Ishikawa (cell line): ENCODE results near the gene GPNMB.

Experiments
- CEBPB ChIP-seq: IDR thresholded peaks from 2 replicates; pipeline ENCODE4 v1.6.1; 2012
- CREB1 ChIP-seq: IDR thresholded peaks from 2 replicates; pipeline ENCODE4 v1.6.1; 2012; ENCODE audit warnings: low read depth
- EGR1 ChIP-seq: IDR thresholded peaks from 2 replicates; pipeline ENCODE4 v1.6.1; 2012
- EP300 ChIP-seq: IDR thresholded peaks from 2 replicates; pipeline ENCODE4 v1.6.1; 2012; ENCODE audit warnings: borderline replicate concordance
- FOXM1 ChIP-seq: IDR thresholded peaks from 2 replicates; pipeline ENCODE4 v1.6.1; 2012; ENCODE audit warnings: low read depth, borderline replicate concordance
- NFIC ChIP-seq: IDR thresholded peaks from 2 replicates; pipeline ENCODE4 v1.6.1; 2012
- RAD21 ChIP-seq: IDR thresholded peaks from 2 replicates; pipeline ENCODE4 v1.6.1; 2012; ENCODE audit warnings: low read depth
- TAF1 ChIP-seq: IDR thresholded peaks from 2 replicates; pipeline ENCODE4 v1.6.1; 2012; ENCODE audit warnings: low read depth, mild to moderate bottlenecking
- TCF12 ChIP-seq: IDR thresholded peaks from 2 replicates; pipeline ENCODE4 v1.6.1; 2012; ENCODE audit warnings: low read depth
- TEAD4 ChIP-seq: IDR thresholded peaks from 2 replicates; pipeline ENCODE4 v1.6.1; 2012
- YY1 ChIP-seq: IDR thresholded peaks from 2 replicates; pipeline ENCODE4 v1.6.1; 2012; ENCODE audit warnings: low read depth
- ZBTB7A ChIP-seq: IDR thresholded peaks from 2 replicates; pipeline ENCODE4 v1.6.1; 2012; ENCODE audit warnings: low read depth
- TF ChIP-seq, protein P1 (sequence below): IDR thresholded peaks from 2 replicates; pipeline ENCODE4 v1.6.1; 2012; ENCODE audit warnings: low read depth, mild to moderate bottlenecking
- TF ChIP-seq, protein P2 (sequence below): IDR thresholded peaks from 2 replicates; pipeline ENCODE4 v1.6.1; 2012
- TF ChIP-seq, protein P3 (sequence below): IDR thresholded peaks from 2 replicates; pipeline ENCODE4 v1.6.1; 2012

GPNMB gene

DNA sequence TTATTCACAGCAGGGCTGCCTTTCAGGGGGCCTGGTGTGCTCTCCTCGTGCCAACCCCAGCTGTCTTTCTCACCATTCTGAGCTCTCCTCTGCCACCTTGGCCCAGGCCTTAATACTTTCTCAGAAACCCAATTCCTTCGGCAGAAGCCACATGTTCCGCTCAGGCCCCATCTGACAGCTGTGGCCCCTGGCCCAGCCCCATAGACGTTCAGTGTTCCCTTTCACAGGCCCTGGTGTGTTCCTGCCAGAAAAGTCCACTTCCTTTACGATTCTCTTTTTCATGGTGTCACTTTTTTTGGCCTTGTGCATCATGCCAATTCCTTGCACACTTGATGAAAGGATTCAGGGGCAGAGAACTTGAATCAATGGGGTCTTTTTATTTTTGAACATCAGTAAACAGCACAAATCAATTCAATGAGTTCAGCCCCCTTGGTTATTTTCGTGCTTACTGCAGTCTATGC, 15.9 kb upstream of the GPNMB start:
- TF ChIP-seq, protein P1, sequence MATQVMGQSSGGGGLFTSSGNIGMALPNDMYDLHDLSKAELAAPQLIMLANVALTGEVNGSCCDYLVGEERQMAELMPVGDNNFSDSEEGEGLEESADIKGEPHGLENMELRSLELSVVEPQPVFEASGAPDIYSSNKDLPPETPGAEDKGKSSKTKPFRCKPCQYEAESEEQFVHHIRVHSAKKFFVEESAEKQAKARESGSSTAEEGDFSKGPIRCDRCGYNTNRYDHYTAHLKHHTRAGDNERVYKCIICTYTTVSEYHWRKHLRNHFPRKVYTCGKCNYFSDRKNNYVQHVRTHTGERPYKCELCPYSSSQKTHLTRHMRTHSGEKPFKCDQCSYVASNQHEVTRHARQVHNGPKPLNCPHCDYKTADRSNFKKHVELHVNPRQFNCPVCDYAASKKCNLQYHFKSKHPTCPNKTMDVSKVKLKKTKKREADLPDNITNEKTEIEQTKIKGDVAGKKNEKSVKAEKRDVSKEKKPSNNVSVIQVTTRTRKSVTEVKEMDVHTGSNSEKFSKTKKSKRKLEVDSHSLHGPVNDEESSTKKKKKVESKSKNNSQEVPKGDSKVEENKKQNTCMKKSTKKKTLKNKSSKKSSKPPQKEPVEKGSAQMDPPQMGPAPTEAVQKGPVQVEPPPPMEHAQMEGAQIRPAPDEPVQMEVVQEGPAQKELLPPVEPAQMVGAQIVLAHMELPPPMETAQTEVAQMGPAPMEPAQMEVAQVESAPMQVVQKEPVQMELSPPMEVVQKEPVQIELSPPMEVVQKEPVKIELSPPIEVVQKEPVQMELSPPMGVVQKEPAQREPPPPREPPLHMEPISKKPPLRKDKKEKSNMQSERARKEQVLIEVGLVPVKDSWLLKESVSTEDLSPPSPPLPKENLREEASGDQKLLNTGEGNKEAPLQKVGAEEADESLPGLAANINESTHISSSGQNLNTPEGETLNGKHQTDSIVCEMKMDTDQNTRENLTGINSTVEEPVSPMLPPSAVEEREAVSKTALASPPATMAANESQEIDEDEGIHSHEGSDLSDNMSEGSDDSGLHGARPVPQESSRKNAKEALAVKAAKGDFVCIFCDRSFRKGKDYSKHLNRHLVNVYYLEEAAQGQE: no peak
- no peak for TF ChIP-seq RAD21
- no peak for TF ChIP-seq EP300
- no peak for TF ChIP-seq CEBPB
- TF ChIP-seq TCF12: no peak
- TF ChIP-seq TEAD4: no peak
- TF ChIP-seq, protein P2, sequence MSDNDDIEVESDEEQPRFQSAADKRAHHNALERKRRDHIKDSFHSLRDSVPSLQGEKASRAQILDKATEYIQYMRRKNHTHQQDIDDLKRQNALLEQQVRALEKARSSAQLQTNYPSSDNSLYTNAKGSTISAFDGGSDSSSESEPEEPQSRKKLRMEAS: no peak
- TF ChIP-seq EGR1: no peak
- TF ChIP-seq CREB1: no peak
- TF ChIP-seq, protein P3, sequence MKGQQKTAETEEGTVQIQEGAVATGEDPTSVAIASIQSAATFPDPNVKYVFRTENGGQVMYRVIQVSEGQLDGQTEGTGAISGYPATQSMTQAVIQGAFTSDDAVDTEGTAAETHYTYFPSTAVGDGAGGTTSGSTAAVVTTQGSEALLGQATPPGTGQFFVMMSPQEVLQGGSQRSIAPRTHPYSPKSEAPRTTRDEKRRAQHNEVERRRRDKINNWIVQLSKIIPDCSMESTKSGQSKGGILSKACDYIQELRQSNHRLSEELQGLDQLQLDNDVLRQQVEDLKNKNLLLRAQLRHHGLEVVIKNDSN: no peak
- no peak for TF ChIP-seq YY1
- TF ChIP-seq ZBTB7A: no peak
- TF ChIP-seq FOXM1: no peak
- no peak for TF ChIP-seq TAF1
- no peak for TF ChIP-seq NFIC

DNA sequence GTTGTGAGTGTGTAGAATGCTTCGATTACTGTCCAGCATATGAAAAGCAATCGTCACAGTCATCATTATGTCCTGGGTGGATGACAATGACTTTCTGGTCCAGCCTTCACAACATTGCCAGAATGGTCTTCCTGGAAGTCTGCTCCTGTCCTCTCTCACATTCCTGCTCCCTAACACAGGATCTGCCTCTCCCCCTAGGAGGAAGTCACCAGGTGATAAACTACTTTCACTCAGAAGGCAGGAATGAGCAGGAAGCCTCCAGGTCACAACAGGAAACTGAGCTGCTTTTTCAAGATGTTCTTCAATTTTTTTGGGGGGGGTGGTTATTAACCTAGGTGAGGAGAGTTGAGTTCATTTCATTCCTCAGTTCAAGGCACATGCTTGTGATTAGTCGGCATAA, 13.6 kb upstream of the GPNMB start:
- no peak for TF ChIP-seq EP300
- no peak for TF ChIP-seq CREB1
- TF ChIP-seq TCF12: no peak
- TF ChIP-seq EGR1: no peak
- no peak for TF ChIP-seq ZBTB7A
- TF ChIP-seq NFIC: no peak
- TF ChIP-seq, protein P1: no peak
- no peak for TF ChIP-seq RAD21
- TF ChIP-seq, protein P2: no peak
- no peak for TF ChIP-seq YY1
- no peak for TF ChIP-seq TEAD4
- TF ChIP-seq, protein P3: no peak
- TF ChIP-seq FOXM1: no peak
- no peak for TF ChIP-seq TAF1
- no peak for TF ChIP-seq CEBPB

DNA sequence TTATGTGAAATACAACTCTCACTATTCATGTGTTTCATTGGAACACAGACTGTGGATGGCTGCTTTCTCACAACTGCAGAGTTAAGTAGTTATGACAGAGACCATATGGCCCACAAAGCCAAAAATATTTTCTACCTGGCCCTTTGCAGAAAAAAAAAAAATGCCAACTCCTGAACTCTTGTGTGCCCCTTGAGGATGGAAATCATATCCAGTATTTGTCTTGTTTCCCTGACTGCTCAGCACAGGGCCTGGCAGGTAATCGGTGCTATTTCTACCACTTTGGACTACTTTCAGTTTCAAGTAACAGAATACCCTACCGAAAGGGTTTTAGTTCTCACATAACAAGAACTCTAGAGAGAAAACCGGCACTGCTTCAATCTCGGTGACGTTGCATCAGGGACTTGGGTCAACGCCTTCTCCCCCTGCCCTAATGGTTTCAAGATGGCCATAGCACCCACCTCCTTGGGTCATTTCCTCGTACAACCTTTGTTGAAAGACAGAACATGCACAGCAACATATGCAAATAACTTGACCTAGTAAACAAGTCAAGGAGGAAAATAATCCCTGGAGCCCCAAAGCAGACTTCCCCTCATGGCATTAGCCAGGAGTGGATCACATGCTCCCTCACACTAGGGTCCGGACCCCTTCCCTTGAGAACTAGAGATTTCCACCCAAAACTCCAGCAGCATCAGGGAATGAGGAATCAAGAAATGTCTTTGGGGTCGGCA, 11.8 kb upstream of the GPNMB start:
- TF ChIP-seq, protein P1: no peak
- TF ChIP-seq CREB1 (no peak), ZBTB7A (no peak), EP300 (no peak), YY1 (no peak), FOXM1 (no peak), TAF1 (no peak), RAD21 (no peak), CEBPB (no peak), NFIC (no peak), TEAD4 (no peak), TCF12 (no peak), EGR1 (no peak)
- TF ChIP-seq, protein P2: no peak
- TF ChIP-seq, protein P3: no peak
